SK-N-SH (cell line): ENCODE measurements around the gene UBE2E2.

Source experiments
- YY1 ChIP-seq: IDR thresholded peaks from 2 replicates; pipeline ENCODE4 v1.4.0; 2012; ENCODE audit warnings: low read depth, mild to moderate bottlenecking
- TF ChIP-seq, protein P1 (sequence below): fragments of 200-600 bp; sonication (generic); IDR thresholded peaks from 2 replicates; pipeline ENCODE4 v1.6.1; 2017; ENCODE audit warnings: antibody characterized with exemption, mild to moderate bottlenecking, moderate library complexity

GRCh38 chr3:23262766-23263165, 59.6 kb downstream of the UBE2E2 start:
- TF ChIP-seq, protein P1, sequence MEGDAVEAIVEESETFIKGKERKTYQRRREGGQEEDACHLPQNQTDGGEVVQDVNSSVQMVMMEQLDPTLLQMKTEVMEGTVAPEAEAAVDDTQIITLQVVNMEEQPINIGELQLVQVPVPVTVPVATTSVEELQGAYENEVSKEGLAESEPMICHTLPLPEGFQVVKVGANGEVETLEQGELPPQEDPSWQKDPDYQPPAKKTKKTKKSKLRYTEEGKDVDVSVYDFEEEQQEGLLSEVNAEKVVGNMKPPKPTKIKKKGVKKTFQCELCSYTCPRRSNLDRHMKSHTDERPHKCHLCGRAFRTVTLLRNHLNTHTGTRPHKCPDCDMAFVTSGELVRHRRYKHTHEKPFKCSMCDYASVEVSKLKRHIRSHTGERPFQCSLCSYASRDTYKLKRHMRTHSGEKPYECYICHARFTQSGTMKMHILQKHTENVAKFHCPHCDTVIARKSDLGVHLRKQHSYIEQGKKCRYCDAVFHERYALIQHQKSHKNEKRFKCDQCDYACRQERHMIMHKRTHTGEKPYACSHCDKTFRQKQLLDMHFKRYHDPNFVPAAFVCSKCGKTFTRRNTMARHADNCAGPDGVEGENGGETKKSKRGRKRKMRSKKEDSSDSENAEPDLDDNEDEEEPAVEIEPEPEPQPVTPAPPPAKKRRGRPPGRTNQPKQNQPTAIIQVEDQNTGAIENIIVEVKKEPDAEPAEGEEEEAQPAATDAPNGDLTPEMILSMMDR, result no peak
- TF ChIP-seq YY1, result no peak
